HG03064 (cell line): ENCODE data around the gene GPR68.
"Not testable (repeated sequence)": the region's sequence is repeated elsewhere in the genome, so short reads cannot be mapped to it uniquely, and the experiment has no call there.

Experiments used
- ATAC-seq: cut with Tn5 transposase; IDR thresholded peaks from one replicate; pipeline ENCODE4 v1.9.1; 2021; ENCODE audit warnings: low read depth; ENCODE audit not compliant: unreplicated experiment

Gene GPR68

DNA sequence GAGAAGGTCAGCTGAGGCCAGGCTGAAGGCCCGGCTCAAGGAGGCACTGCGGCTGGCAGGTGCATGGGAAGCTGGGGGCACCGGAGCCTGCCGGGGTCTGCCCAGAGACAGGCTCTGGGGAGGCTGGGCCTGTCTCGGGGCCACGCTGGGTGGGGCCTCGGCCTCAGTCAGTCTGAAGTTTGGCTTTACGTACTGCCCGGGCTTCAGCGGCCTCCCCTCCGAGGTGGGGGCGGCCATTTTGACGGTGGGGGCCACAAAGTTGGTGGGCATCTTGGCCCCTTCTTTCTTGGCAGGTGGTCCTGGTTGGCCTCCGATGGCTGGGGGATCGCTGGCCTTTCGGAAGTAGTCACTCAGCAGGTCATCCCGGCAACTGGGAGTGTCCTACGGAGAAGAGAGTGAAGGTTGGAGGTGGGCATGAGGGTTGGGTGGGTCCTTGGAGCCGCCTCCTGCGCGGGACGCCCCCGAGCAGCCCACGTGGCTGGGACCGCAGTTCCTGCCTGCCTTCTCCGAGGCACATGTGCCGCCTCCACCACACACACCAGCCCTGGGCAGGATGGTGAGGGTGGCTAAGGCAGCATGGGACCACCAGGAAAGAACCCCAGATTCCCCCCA, 28.9 kb upstream of the GPR68 start:
- ATAC-seq = no peak

DNA sequence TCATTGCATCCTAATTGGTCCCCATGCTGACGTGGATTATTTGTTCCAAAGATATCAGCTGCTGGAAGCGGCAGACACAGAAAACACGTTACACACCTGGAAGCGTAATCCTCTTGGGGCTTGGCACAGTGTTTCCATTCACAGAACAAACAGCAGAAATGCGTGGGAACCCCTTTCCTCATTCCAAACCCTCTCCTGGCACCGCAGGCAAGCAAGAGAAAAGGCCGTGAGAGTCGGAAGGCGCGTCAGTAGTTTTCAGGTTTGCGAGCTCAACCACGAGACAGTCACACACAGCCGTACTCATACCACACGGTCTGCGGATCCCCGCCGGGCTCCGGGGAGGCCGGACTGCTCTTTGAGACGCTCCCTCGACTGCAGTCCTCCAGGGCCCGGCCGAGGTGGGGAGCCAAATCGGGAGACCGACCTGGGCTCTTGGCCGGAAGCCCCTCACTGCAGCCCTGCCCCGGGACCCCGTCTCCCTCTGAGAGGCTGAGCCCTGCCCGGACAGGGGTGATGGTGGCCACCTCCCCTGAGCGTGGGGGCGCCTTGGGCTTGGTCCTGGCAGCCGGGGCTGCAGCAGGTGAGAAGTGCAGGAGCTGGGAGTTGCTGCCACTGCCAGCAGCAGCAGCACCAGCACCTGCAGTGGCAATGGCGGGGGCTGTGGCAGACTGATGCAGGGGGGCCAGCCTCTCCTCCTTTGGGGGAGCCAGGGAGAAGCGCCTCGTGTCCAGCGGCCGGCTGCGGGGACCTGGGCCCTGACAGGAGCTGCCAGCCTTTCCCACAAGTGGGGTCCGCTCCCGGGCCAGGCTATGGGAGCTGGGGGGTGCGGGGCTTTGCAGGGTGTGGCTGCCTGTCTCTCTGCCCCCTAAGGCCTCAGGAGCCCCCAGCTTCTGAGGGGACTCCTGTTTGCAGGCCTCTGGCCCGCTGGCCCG, 28.1 kb upstream of the GPR68 start:
- ATAC-seq = no peak

DNA sequence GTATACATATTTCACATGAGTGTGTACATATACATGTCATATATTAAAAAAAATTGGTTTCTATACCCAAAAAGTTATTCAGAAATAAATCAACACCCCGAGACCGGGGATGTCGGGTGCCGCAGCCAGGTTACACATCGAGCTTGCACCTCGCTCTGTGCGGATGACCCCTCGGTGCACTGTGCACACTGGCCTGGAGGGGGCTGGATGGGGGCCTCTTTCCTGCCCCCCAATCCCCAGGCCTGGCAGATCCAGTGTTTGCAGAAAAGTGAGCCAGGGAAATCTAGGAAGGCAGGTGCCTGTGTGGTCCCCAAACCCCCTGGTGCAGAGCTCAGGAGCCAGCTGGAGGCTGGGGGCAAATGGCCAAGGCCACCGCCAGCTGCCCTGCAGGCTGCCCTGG, 27.1 kb upstream of the GPR68 start:
- ATAC-seq = no peak

DNA sequence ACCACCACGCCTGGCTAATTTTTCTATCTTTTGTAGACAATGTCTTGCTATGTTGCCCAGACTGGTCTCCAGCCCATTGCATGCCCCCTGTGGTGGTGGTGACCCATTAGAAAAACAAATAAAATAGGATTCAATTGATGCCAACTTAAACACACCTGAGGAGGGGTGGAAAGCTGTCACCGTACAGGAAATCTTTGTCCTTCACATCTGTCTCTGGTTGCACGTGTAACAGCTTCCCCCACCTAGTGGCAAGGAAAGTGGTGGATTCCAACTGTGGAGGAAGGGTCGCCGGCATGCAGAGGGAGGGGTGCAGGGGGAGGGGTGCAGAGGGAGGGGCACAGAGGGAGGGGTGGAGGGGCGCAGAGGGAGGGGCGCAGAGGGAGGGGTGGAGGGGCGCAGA, 26.1 kb upstream of the GPR68 start:
- ATAC-seq = no peak

DNA sequence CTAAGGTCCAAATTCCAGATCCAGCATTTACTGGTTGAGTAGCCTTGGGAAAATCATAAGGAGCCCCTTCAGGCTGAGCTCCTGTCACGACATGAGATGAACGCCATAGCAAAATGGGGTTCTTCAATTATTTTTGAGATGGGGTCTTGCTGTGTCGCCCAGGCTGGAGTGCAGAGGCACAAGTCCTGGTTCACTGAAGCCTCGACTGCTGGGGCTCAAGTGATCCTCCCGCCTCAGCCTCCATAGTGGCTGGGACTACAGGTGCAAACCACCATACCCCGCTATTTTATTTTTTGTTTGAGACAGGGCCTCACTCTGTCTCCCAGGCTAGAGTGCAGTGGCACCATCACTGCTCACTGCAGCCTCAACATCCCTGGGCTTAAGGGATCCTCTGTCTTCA, 25.7 kb upstream of the GPR68 start:
- ATAC-seq = no peak

DNA sequence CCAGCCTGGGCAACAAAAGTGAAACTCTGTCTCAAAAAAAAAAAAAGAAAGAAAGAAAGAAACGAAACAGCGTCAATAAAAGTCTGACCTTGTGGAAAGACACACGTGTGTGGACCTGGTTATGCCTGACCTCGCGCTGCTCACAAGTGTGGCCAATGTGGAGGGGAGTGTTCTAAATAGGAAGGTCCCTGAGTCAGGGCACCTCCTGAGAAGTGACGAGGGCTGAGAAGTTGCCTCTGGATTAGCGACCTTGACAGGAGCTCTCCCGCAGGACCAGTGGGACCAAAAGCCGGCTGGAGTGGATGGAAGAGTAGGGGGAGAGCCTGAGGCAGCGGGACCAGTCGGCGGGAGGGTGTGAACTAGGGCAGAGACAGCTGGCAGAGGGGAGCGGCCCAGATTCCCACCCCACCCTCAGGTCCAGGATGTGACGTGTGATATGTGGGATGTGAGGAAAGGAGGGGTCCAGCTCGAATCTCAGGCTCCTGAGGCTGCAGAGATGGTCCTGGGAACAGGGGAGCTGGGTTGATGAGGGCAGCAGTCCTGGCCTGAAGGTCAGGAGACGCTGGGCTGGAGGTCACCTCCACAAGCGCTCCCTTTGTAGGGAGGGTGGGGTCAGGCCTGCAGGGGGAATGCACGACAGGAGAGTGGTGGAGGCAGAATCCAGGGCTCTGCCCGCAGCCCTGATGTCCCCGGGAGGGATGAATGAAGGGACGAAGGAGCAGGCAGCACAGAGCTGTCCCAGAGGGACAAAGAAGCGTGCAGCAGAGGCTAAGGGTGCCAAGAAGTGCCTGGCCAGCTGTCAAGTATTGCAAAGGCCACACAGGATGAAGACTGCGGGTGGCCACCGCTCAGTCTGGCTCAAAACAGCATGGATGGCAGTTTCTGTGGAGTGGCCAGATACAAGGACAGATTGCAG, 24.8 kb upstream of the GPR68 start:
- ATAC-seq = no peak

DNA sequence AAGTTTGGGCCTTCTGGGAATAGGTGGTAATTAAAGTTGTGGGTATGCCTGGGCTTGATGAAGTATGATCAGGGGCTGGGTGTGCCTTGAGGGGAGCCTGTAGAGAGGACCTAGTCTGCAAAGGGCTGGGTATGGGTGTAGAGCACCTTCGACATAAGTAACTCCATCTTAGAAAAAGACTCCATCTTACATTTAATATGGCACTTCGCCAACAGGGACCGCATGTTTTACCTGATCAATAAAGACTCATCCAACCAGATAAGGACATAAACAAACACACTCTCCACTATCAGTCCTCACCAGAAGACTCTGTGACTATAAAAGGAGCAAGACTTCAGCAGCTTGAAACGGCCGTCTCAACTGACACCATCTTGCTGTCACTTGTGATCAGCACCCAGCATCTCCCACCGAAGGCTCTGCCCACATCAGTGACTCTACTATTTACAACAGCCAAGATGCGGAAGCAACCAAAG, 23.5 kb upstream of the GPR68 start:
- ATAC-seq = no peak

DNA sequence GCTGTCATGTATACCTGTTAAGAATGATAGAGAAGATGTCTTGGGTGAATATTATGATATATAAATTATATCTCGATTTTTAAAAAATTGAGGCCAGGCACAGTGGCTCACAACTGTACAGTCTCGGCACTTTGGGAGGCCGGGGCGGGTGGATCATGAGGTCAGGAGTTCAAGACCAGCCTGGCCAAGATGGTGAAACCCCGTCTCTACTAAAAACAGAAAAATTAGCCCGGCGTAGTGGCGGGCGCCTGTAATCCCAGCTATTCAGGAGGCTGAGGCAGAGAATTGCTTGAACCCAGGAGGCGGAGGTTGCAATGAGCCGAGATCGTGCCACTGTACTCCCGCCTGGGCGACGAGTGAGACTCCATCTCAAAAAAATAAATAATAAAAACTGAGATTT, 21.8 kb upstream of the GPR68 start:
- not testable (repeated sequence) for ATAC-seq

DNA sequence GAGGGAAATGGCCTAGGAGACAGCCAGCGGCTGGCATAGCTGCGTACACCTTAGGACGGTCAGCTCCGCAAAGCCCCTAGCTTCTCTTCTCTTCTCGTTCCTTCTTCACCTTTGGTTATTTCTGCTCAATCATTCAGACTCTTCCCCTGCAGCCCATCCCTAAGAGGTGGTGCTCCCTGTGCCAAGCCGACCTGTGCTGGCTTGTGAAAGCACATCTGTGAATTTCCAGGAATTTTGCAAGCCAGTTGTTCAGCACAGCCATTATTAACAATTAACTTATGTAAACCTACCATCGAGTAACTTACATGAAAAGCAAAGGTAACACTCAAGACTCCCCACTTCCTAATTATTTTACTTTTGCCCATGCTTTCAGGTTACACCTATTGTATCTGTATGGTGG, 20.9 kb upstream of the GPR68 start:
- ATAC-seq = no peak

DNA sequence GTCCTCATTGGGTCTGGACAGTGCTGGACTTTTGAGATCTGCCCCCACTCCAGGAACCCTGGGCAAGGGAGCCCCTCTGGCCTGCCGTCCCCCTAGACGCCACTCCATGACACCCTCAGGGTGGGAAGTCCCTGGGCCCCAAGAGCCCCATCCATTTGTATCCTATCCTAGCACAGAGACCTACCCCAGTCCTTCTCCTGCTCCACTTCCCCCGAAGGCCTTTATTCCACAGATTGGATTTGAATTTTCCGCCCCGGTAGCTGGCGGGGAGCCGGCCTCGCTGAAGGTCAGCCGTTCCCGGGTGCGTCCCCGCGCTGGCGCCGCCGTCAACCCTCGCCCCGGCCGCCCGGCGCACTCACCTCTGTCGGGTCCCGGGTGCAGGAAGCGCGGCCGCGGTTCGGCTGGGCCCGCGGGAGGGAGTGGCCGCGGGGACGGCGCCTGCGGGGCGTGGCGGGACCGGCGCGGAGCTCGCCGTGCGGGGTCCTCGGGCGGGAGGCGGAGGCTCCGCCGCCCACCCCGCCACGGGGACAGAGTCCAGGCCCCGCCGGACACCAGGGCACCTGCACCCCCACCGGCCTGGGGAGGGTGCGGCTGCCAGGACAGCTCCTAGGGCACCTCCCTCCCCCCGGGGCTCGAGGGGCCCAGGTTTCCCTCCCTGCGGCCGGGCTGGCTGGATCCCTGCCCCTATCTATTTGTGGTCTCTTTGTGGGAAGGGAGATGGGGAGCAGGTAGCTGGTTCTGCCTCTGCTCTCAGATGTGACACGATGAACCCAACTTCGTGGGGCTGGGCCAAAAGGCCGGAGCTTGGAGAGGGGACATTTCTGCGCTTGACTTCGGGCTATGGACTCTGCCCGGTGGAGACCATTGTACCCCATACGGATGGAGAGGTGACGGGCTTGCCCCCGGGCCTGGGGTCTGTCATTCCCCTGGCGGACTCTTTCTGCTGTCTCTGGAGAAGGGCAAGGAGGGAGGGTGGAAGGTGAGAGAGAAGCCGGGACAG, 19.9 kb upstream of the GPR68 start:
- no peak for ATAC-seq

DNA sequence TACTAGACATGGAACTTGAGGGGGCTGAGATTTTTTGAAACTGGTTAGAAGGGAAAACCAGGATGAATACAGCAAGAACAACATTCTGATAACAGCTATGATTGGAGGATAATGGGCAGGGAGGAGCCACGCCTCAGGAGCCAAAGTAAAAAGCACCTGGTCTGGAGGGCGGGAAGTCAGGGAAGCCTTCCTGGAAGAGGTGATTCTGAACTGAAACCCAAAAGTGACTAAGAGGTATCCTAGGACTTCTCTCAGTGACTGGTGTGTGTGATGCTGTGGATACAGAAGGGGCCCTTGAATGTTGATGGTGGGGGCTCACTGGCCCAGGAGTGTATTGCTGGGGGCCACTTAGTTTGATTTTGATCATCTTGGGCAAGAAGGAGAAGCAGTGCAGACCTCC, 18.8 kb upstream of the GPR68 start:
- ATAC-seq = no peak

DNA sequence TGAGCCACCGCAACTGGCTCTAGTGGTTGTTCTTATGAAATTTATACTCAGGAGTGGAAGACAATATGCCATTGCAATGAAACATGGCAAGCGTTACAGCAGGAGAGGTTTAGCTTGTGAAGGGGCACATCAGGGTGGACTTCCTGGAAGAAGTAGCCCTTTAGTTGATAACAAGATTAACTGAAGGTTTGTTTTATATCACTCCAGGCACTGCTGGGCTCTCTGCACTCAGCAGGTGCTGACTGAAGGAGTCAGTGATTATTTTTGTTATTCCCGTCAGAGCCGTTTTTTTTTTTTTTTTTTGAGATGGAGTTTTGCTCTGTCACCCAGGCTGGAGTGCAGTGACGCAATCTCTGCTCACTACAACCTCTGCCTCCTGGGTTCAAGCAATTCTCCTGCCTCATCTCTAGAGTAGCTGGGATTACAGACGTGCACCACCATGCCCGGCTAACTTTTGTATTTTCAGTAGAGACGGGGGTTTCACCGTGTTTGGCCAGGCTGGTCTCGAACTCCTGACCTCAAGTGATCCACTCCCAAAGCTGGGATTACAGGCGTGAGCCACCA, 17.6 kb upstream of the GPR68 start:
- ATAC-seq = no peak

DNA sequence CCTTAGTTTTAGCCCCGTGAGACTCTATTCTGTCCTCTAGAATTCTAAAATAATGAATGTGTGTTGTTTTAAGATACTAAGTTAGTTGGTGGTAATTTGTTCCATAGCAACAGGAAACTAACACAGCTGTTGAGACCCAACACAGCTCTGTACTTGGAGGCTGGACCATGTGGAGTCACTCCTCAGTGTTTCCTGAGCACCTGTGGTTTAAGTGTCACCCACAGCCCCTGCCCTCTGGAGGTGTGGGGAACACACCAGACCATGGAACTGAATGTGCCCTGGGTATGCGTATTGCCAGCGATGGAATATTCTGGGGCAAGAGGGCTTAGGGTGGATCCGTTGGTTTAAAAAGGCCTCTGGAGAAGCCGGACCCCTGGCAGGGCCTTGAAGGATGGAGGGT, 16.6 kb upstream of the GPR68 start:
- no peak for ATAC-seq

DNA sequence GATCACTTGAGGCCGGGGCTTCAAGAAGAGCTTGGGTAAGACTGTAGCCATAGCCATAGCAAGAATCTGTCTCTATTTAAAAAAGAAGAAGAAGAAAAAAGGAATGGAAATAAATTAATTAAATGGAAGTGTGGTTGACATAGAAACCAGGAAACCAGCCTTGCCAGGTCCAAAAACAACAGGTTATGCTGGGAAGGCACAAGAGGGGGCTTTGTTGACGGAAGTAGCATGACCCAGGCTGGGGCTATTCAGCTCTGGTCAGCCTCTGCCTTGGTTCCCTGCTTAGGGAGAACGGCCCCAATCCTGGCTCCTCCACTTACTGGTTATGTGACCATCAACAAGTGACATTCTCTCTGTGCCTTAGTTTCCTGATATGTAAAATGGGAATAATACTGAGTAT, 14.4 kb upstream of the GPR68 start:
- no peak for ATAC-seq

DNA sequence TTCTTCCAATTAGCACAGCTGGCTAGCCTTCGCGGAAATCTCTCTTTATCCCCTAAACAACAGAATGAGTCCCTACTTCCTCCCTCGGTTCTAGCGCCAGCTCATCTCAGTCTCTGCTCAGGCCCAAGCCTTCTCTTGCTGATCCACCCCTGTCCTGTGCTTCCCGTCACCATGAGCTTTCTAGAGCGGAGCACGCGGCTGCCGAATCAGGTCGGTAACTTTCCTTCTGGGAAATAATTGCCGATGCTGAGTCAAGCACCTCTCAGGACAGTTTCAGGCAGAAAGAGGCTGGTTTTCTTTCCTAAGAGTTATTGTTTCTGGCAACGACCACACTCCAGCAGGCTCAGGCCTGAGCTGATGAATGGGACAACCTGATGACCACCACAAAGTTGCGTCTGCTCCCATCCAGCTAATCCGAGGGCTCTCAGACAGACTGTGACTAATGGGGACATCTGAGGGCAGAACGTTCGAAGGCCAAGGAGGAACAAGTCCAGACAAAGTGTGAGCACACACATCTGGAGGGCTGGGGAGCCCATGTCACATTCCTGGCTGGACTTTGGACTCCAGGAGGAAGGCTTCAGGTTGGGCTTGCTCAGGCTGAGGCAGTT, 13.6 kb upstream of the GPR68 start:
- no peak for ATAC-seq

DNA sequence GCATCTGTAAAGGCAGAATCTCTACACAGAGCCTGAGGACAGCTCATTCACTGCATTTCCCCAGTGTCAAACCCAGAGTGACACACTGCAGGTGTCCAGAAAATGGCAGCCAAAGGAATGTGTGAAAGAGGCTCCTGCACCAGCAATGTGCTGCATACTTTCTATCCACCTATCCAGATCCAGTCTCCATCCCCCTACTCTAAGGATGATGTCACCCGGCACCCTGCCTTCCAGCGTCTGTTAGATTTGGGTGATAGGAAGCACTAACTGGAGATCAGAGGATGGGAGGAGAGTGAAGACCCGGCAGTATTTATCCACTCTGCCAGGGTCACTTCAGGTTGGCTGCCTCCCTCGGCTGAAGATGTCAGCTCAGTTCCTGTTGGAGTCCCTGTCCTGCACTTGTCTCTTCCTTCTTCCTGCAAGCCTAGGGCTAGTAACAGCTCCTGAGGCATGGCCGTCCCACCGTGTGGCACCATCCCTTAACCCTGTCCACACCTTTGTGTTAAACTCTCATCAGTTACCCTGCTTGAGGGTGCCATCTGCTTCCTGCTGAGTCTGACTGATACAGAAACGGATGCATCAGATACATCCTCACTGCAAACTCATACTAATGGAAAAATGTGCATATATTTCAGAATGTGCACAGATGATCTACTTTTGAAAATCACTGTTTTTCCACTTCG, 13.0 kb upstream of the GPR68 start:
- no peak for ATAC-seq

DNA sequence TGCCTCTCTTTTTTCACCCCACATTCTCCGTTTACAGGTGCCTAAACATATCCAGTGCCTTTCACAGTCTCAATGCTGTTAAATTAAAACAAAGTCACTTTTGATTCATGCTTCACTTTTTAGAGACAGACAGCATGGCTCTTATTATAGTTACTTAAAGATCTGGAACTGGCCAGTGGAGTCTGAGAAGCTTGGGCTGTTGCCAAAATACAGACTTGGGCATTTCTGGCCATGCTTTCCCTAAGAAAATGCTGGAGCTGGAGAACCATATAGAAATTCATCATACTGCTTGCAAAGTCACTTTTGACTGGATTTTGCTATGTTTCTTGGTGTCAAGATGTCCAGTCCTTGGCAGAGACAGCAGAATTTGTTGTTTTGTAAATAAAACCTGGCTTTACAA, 12.2 kb upstream of the GPR68 start:
- ATAC-seq = no peak

DNA sequence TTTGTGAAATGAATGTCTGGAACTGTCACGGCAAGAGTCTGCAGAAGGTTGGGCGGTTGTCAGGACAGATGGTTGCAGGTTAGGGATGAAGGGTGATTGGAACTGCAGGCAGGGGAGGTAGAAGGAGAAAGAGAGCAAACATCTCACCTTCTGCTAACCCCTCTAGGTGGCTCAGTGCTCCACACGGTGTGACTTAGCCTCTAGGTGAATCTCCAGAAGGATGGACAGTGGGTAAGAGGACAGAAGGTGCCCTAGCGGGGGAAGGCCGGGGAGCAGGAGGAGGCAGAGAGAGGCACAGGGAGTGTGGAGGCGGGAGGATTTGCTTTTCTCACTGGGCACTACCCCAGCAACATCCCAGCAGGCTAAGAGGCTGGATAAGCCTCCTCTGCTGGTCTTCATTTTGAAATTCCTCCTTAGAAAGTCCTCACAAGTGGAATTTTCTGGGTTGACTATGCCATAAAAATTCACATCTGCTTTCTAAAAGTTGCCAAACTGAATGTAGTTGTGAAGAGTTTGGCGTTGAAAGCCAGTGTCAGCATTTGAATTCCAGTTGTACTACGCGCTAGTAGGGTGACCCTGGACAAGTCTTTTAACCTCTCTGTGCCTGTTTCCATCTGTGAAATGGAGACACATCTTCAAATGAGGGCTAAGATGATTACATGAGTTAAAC, 10.7 kb upstream of the GPR68 start:
- ATAC-seq = no peak
